GM12874 (cell line): Measurements from ENCODE around the gene PARL.

Experiments
- CTCF ChIP-seq: IDR thresholded peaks from 2 replicates; pipeline ENCODE4 v1.5.1; 2011; ENCODE audit warnings: low read depth, mild to moderate bottlenecking, control low read depth, low read length, moderate library complexity; ENCODE audit not compliant: insufficient read depth

PARL gene

GRCh38 chr3:183922421-183922820 lies 37.7 kb upstream of the PARL start:
- no peak for TF ChIP-seq CTCF

GRCh38 chr3:183921096-183921495 lies 36.4 kb upstream of the PARL start:
- no peak for TF ChIP-seq CTCF

GRCh38 chr3:183920416-183920815 lies 35.7 kb upstream of the PARL start:
- no peak for TF ChIP-seq CTCF

GRCh38 chr3:183918178-183918577 lies 33.5 kb upstream of the PARL start:
- no peak for TF ChIP-seq CTCF

- TF ChIP-seq CTCF, result no peak
Observed at GRCh38 chr3:183917776-183918175, 33.1 kb upstream of the PARL start.

GRCh38 chr3:183914856-183915255 lies 30.2 kb upstream of the PARL start:
- TF ChIP-seq CTCF, result no peak

- TF ChIP-seq CTCF, result no peak
Observed at GRCh38 chr3:183913580-183913920, 28.9 kb upstream of the PARL start.
